Osteocyte (in vitro differentiated cells): ENCODE results near the gene ACSS2. TPM values are rescaled to one million over a fixed set of nuclear protein-coding genes. Genes with fewer than 3 reads are reported as not detected.

Source experiments
- DNase-seq: peaks from one replicate; pipeline ENCODE4 v3.0.0; 2021; ENCODE audit warnings: mixed read lengths; ENCODE audit not compliant: unreplicated experiment; ENCODE audit errors: extremely low spot score
- H3K27ac Mint-ChIP-seq: one replicate; pipeline ENCODE4 v1.8.0; 2021; ENCODE audit warnings: mild to moderate bottlenecking, mixed read lengths; ENCODE audit not compliant: unreplicated experiment
- H3K27me3 Mint-ChIP-seq: one replicate; pipeline ENCODE4 v1.8.0; 2021; ENCODE audit warnings: mixed read lengths; ENCODE audit not compliant: unreplicated experiment
- H3K36me3 Mint-ChIP-seq: one replicate; pipeline ENCODE4 v1.8.0; 2021; ENCODE audit warnings: mixed read lengths; ENCODE audit not compliant: unreplicated experiment
- H3K4me1 Mint-ChIP-seq: one replicate; pipeline ENCODE4 v1.8.0; 2021; ENCODE audit warnings: mixed read lengths; ENCODE audit not compliant: unreplicated experiment
- H3K4me3 Mint-ChIP-seq: one replicate; pipeline ENCODE4 v1.8.0; 2021; ENCODE audit warnings: mild to moderate bottlenecking, moderate library complexity, mixed read lengths; ENCODE audit not compliant: unreplicated experiment
- H3K9me3 Mint-ChIP-seq: one replicate; pipeline ENCODE4 v1.8.0; 2021; ENCODE audit warnings: mixed read lengths; ENCODE audit not compliant: unreplicated experiment
- CTCF ChIP-seq: fragments of 200-600 bp; sonication (generic); IDR thresholded peaks from 2 replicates; pipeline ENCODE4 v1.5.0; 2021; ENCODE audit warnings: antibody characterized with exemption, mild to moderate bottlenecking, moderate library complexity
- long read RNA-seq: library from polyadenylated mRNA; unstranded; transcript quantifications from one replicate; pipeline ENCODE4 v2.0.0, GENCODE V29; 2021
- total RNA-seq: library from RNA; stranded (reverse); gene quantifications from 2 replicates; pipeline ENCODE4 v1.2.1, GENCODE V29; 2021

The ACSS2 gene
- 28.2 and 31.1 TPM in 2 replicates for total RNA-seq
- long read RNA-seq, transcript ACSS2-202 (18 exons, 3,065 nt): major isoform, 21 of 43 reads
- long read RNA-seq, partial matches to known transcripts: 12 of 43 reads
- long read RNA-seq, other reads (novel, unspliced or antisense): 9 of 43 reads

- Mint-ChIP-seq H3K4me1 (peaks cover 40% of the 10 kb centered on the region), H3K27ac (peak within 1 kb of the TSS; percentile 82), H3K9me3 (no peaks in the 10 kb centered on the region), H3K36me3 (no peaks in the 10 kb centered on the region), H3K27me3 (no peaks in the 10 kb centered on the region), H3K4me3 (peak within 1 kb of the TSS; percentile 100)
- no peak for TF ChIP-seq CTCF
- DNase-seq: peak; percentile 99
These were observed at the start of gene ACSS2 for GRCh38 chr20:34876406-34877282. Gene ACSS2, plus strand, starts transcription at chr20:34876612. Its CDS starts 34 bp downstream, at chr20:34876646.

GRCh38 chr20:34829191-34829590, 47.2 kb upstream of the ACSS2 start:
- no peak for TF ChIP-seq CTCF
- peaks cover 6% of the 10 kb centered on the region for H3K4me1 Mint-ChIP-seq
- peaks cover 40% of the 10 kb centered on the region for H3K27me3 Mint-ChIP-seq
- no peak for DNase-seq
- no peaks in the 10 kb centered on the region for H3K9me3 Mint-ChIP-seq
- no peaks in the 10 kb centered on the region for H3K36me3 Mint-ChIP-seq
- H3K27ac Mint-ChIP-seq: no peak overlapping the region
- H3K4me3 Mint-ChIP-seq: no peak overlapping the region

GRCh38 chr20:34831936-34832335, 44.5 kb upstream of the ACSS2 start:
- Mint-ChIP-seq H3K36me3 (no peaks in the 10 kb centered on the region), H3K4me3 (no peak overlapping the region), H3K4me1 (peaks cover 2% of the 10 kb centered on the region), H3K9me3 (no peaks in the 10 kb centered on the region), H3K27ac (no peak overlapping the region), H3K27me3 (peaks cover 42% of the 10 kb centered on the region)
- TF ChIP-seq CTCF: no peak
- no peak for DNase-seq

GRCh38 chr20:34834459-34834893, 41.9 kb upstream of the ACSS2 start:
- no peak overlapping the region for H3K27ac Mint-ChIP-seq
- no peaks in the 10 kb centered on the region for H3K36me3 Mint-ChIP-seq
- DNase-seq: no peak
- TF ChIP-seq CTCF: peak; percentile 52
- peaks cover 46% of the 10 kb centered on the region for H3K27me3 Mint-ChIP-seq
- H3K9me3 Mint-ChIP-seq: no peaks in the 10 kb centered on the region
- H3K4me3 Mint-ChIP-seq: no peak overlapping the region
- peaks cover 2% of the 10 kb centered on the region for H3K4me1 Mint-ChIP-seq

GRCh38 chr20:34842143-34842542, 34.3 kb upstream of the ACSS2 start:
- no peaks in the 10 kb centered on the region for H3K4me1 Mint-ChIP-seq
- DNase-seq: no peak
- no peak overlapping the region for H3K4me3 Mint-ChIP-seq
- H3K27ac Mint-ChIP-seq: no peak overlapping the region
- H3K27me3 Mint-ChIP-seq: peaks cover 26% of the 10 kb centered on the region
- no peaks in the 10 kb centered on the region for H3K9me3 Mint-ChIP-seq
- no peak for TF ChIP-seq CTCF
- peaks cover 2% of the 10 kb centered on the region for H3K36me3 Mint-ChIP-seq
